Gastrocnemius medialis (tissue), 4 donors: ENCODE results near the gene CYREN.

ENCODE experiments used
- POLR2A ChIP-seq, 2 donors: fragments of 450-650 bp; IDR thresholded peaks; one replicate each; pipeline ENCODE4 v1.6.1; 2017; ENCODE audit warnings: antibody characterized with exemption in 2 of 2, mild to moderate bottlenecking in 2 of 2, moderate library complexity in 2 of 2
- TF ChIP-seq, protein P1 (sequence below), 5 experiments: fragments of 450-650 bp in 3 of 5; fragments of 200-600 bp in 2 of 5; sonication (generic) in 2 of 5; IDR thresholded peaks in 4 of 5; conservative IDR thresholded peaks in 1 of 5; 1 replicate in 4 of 5; 2 replicates in 1 of 5; pipeline ENCODE4 v1.5.1; 2016 to 2019; ENCODE audit warnings: antibody characterized with exemption in 5 of 5, mild to moderate bottlenecking in 3 of 5, moderate library complexity in 3 of 5

DNA sequence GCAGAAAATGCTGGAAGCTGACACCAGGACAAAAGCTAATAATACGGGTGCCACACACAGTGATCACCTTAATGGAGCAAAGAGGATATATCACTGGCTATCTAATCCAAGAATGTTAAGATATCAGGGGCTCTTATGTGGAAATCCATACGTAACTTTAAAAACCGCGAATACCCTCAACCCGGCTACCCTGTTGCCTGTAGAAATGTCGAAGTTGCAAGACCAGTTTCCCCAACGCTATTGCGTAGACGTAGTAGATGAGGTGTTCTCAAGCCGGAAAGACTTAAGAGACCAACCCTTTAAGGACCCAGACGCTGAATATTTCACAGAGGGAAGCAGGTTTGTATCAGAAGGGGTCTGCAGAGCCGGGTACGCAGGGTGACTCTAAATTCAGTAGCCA, 7.9 kb upstream of the CYREN start:
- TF ChIP-seq, protein P1, sequence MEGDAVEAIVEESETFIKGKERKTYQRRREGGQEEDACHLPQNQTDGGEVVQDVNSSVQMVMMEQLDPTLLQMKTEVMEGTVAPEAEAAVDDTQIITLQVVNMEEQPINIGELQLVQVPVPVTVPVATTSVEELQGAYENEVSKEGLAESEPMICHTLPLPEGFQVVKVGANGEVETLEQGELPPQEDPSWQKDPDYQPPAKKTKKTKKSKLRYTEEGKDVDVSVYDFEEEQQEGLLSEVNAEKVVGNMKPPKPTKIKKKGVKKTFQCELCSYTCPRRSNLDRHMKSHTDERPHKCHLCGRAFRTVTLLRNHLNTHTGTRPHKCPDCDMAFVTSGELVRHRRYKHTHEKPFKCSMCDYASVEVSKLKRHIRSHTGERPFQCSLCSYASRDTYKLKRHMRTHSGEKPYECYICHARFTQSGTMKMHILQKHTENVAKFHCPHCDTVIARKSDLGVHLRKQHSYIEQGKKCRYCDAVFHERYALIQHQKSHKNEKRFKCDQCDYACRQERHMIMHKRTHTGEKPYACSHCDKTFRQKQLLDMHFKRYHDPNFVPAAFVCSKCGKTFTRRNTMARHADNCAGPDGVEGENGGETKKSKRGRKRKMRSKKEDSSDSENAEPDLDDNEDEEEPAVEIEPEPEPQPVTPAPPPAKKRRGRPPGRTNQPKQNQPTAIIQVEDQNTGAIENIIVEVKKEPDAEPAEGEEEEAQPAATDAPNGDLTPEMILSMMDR (IDR thresholded peaks at IDR 0.05 in 4 of 5, conservative IDR thresholded peaks at IDR 0.05 in 1 of 5), result no peak
- TF ChIP-seq POLR2A (IDR thresholded peaks at IDR 0.05), result no peak
